Embryonic facial prominence (tissue), 1 donor: ENCODE data around the gene TUBE1.
"Not testable (repeated sequence)": the region's sequence is repeated elsewhere in the genome, so short reads cannot be mapped to it uniquely, and the experiment has no call there.

Experiments
- DNase-seq: peaks from one replicate; pipeline ENCODE4 v3.0.0-alpha.2; 2016; ENCODE audit errors: extremely low spot score

TUBE1 gene

DNA sequence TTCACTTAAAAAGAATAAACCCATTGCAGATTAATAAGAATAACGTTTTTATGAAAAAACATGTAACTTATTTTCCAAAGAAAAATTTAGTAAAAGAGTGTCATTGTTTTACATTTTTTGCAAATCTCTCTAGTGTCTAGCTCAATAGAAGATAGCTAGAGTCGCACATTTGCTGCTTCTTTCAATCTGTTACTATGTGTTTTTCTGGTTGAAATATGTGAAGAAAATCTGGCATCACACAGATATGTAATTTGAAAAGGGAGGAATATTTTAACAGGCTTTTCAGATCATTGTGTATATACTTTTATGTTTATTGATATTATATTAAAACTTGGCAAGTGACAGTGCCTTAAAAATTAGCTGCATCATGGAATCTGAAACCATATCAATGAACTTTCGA lies 24.3 kb downstream of the TUBE1 start:
- no peak for DNase-seq

DNA sequence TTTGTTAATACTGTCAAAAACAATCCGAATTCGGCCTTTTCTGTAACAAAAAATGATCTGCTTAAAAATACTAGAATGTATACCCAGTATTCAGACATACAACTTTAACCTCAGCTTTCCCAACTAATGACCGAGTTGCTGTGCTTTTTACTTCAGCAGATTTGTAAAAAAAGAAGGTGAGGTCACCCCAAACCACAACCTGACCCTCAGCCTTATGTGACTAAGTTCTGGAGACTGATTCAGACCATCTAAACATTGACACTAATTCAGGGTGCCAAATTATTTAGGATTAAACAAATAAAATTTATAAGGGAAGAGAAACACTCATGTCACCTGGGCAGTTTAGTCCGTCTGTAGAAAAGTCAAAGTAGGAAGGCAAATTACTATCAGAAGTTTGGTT lies 25.7 kb downstream of the TUBE1 start:
- no peak for DNase-seq

- no peak for DNase-seq
Measured at GRCh38 chr6:112058243-112059032, 28.8 kb downstream of the TUBE1 start.

GRCh38 chr6:112054555-112055190 lies 32.6 kb downstream of the TUBE1 start:
- DNase-seq, result no peak

DNA sequence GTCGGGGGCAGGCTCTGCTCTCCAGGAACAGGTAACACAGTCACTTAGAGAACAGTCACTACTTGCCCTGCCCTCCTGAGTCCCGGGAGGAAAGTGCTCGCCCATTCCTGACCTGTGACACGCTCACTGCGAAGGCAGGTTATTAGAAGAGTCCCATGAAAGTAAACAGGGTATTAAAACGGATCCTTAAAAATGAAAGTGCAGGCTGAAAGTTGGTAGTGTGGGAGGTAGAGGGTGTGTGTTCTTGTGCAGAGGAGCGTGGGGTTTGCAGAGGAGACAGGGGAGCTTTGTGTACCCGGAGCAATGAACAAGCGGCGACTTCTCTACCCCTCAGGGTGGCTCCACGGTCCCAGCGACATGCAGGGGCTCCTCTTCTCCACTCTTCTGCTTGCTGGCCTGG lies 33.3 kb downstream of the TUBE1 start, which contains the start of gene CCN6:
CCN6 (plus strand) TSS at position 104 of the 400 bp plus-strand sequence; CDS start at position 358, 254 bp downstream.
- no peak for DNase-seq

GRCh38 chr6:112051251-112051740 lies 36.0 kb downstream of the TUBE1 start:
- not testable (repeated sequence) for DNase-seq

DNA sequence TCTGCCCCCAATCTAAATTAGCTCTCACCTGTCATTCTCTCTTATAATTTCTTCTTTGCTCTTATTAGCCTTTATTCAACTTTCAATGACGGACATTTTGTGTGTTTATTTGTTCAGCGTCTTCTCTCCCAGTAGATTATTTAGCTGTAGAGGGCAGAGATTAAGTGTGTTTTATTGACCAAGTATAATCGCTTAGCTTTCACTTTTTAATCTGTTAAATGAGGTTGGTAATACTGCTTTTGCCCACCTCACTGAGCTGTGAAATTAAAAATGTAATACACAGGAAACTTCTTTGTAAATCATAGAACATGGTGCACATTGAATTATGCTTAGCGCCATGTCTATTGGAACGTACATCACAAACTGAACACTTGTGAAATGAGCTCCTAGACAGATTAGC lies 36.9 kb downstream of the TUBE1 start:
- DNase-seq, result no peak

GRCh38 chr6:112049996-112050395 lies 37.3 kb downstream of the TUBE1 start:
- DNase-seq, result no peak

DNA sequence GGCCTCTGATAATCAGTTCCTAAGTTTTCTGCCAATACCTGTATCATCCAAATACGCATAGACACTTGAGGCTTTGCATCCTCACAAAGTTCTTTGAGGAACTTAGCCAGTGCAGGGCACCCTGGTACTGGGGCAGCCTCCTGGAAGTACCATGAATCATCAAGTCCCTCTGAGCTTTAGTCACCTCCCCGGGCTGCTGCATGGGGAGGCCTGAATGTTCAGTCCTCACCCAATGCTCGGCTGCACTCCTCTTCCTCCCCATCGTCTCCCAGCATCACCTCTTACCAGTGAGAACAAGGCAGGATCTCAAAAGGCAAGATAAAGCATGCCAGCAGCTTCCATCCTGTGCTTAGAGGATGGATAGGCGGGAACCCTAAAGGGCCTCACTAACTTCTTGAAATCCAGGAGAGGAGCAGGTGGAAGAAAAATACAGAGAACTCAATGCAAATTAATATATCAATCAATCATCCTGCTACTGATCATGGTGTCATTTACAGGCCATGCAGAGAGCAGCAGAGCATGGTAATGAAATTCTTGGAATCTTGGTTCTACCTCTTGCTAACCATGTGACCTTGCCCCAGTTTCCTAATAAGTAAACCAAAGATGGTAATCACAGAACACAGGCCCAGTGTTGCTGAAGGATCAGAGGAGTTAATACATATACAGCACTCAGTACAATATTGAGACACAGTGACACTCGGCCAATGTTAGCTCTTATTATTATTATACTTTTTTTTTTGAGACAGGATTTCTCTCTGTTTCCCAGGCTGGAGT lies 38.1 kb downstream of the TUBE1 start:
- no peak for DNase-seq

DNA sequence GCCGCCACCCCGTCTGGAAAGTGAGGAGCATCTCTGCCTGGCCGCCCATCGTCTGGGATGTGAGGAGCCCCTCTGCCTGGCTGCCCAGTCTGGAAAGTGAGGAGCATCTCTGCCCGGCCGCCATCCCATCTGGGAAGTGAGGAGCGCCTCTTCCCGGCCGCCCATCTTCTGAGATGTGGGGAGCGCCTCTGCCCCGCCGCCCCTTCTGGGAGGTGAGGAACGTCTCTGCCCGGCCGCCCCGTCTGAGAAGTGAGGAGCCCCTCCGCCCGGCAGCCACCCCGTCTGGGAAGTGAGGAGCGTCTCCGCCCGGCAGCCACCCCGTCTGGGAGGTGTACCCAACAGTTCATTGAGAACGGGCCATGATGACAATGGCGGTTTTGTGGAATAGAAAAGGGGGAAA lies 39.8 kb downstream of the TUBE1 start:
- DNase-seq, result not testable (repeated sequence)

DNA sequence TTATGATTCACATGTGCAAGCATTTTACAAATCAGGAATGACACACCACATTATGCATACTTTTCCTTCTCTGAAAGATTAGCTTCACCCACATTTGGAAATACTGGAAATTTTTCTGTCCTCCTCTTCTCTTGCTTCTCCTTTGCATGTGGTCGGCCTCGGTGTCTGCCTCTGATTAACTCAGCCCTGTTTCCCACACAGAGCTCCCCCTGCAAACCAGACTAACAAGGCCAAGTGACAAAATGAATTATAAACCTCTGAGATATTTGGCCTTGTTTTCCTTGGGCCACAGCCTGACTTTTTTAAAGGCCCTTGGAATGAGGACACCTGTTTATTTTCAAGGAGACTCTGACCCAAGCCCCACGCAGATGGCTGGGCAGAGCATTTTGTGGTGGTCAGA lies 42.4 kb downstream of the TUBE1 start:
- DNase-seq, result no peak

DNA sequence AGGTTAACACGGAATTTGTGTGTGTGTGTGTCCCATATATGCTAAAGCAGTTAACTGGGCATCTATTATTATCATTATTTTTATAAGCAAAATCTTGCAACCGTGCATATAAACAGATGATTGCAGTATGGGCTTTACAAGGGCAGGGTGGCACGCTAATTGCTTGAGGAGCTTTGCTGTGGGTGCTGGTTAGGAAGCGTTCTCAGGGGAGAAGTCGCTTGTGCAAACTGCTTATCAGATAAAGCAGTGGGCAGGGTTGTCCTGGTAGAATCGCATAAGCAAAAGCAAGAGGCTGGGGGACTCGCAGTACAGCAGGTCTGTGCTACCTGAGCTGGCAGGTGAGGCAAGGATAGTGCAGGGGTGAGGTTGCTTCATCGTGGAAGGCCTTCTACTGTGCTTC lies 43.1 kb downstream of the TUBE1 start:
- no peak for DNase-seq

DNA sequence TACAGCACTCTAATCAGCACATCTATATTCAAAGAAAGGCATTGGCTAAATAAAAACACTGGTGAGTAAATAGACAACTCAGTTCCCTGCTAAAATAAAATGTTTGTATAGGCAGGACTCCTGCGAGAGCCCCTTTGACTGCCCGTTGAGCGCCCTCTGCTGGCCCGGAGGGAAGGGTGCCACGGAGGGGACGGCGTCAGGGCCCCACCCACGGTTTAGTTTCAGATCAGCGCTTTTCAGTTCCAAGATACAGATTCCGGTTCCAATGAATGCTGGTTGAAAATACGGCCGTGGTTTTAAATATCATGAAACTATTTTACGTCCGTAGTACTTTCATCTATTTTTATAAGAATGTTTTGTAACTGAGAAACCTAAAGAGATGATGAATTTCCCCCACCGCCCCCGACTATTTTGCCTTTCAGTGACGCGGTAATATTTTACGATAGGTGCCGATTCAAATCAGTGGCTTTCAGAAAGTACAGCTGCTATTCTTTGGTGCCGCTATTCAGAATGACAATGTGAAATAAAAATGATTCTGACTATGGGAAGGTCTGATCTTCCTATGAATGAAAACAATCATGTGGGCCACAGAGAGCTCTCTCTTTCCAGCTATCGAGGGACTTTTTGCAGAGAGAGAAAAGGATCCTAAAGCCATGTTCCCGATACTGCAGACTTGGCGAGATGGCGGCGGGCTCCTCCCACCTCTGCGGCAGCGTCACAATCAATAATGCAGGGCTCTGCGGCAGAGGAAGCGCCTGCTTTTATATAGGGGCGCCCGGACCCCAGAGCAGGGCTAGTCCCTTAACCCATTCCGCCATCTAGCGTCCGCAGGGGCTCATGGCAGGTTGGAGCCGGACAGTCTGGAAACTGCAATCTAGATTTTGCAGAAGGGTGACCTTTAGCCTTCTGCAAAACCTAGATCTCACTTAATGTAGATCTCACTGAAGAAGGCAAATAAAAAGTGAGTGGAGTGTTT lies 44.0 kb downstream of the TUBE1 start:
- peak; percentile 92 for DNase-seq

DNA sequence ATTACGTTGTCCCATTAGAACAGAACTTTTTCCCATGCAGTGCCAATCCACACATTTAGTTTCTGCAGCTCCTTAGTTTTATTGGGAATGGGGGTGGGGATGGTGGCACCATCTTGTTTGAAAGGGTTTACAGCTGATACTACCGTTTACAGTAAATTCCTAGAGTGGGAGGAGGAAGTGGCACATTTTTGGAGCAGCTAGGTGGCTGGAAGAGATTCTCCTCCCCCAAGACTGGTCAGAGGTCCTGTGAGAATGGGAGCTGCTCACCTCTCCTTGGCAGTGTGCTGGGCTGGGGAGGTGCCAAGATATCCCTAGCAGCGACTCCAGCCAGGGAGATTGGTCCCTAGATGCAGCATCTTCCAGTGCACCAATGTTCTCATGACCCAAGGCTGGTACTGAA lies 45.7 kb downstream of the TUBE1 start:
- no peak for DNase-seq

DNA sequence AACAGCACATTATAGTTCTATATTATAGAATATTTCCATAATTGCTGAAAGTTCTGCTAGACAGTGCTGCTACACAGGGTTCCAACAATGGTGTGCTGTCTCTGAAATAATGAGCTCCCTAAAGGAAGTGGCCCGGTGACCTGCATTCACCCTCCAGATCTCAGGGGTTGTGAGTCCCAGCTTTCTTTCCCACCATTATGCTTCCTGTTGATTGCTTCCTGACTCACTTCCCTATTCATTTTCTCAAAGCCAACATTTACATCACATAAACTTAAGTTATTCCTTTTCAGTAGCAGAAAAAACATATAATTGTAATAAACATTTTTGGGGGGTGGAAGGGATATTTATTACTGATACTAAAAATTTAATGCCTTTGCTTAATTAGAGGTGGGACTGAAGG lies 46.3 kb downstream of the TUBE1 start:
- no peak for DNase-seq

DNA sequence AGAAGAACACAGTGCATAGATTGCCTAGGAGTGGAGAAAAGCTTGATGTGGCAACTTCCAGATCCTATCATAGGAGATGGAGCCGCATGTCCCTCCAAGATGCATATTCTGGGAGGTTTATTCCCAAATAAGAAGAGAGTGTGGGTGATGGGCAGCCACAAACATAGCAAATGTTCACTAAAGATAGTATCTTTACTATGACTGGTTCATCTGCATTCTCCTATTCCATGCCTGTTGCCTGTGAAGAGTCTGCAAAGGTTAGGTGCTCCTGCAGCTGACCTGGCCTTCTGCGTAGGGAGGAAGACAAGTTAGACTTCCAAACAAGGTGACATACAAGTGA lies 47.9 kb downstream of the TUBE1 start:
- DNase-seq, result no peak

DNA sequence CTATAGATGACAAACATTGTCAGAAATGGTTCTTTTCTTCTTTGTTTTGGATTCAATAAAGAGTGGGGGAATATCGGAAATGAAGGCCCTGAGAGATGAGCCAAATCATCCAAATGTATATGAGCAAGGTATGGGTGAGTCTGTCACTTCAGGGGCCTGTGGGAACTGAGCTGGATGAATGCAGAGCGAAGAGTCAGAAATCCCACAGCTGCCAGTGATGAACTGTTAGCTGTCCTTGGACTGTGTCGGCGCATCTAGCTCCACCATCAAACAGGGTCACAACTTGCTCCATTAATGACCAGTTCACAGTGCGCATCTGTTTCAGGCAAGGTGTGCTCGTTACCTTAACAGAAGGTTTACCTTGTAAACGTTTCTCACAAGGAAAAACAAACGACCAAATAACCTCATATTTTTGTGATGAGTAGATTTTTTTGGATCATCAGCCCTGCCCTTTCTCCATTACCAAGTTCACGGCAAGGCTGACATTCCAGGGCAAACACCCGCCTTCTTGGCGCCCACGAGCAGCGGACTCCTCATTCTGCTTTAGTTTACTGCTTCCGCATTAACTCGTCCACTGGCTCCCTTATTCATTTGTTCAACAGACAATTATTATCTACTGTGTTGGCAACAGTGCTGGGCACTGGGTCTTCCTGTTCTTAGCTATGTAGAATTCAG lies 48.4 kb downstream of the TUBE1 start:
- DNase-seq, result no peak

- DNase-seq, result no peak
Measured at GRCh38 chr6:112038268-112038667, 49.0 kb downstream of the TUBE1 start.

- DNase-seq, result no peak
Measured at GRCh38 chr6:112037783-112038216, 49.5 kb downstream of the TUBE1 start.

DNA sequence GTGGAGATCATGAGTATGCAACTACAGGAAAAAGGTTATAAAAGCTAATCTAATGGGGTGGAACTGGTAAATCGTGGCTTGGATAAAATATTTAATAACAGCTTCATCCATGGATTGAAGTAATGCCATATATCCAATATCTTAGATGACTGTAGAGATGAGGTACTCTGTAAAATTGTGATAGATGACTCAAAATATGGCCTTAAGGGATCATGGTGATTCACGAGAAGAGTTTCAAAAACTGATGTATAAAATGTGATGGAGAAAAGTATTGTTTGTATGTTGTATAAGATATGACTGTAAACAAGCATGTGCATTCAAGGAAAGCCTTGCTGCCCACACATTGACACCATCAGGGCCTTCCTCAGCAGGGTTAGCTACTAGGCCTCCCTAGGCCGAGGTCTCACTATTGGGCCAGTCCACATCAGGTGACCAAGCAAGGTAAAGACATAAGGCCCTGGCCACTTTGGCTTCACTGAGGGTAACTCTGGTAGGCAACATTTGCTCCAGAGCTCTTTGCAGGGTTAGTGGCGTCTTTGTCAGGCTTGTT lies 51.1 kb downstream of the TUBE1 start:
- DNase-seq, result no peak
